Stomach (tissue), 9 donors: ENCODE data around the gene STK17B. TPM values are rescaled to one million over a fixed set of nuclear protein-coding genes. Genes with fewer than 3 reads are reported as not detected.

Experiments used
- DNase-seq, 2 donors: peaks; one replicate each; pipeline versions ENCODE4 v3.0.0 to v3.0.0-alpha.2; 2013 to 2019
- H3K27ac ChIP-seq, 5 donors: fragments of 200-600 bp in 4 of 5; sonication (generic) in 4 of 5; one replicate each; pipeline ENCODE4 v1.5.1; 2013 to 2019; ENCODE audit warnings: mild to moderate bottlenecking in 1 of 5, moderate library complexity in 1 of 5
- H3K27me3 ChIP-seq, 3 donors: fragments of 200-600 bp; sonication (generic); one replicate each; pipeline ENCODE4 v1.5.1; 2017 to 2019; ENCODE audit warnings: mixed run types in 1 of 3
- H3K36me3 ChIP-seq, 4 donors: fragments of 200-600 bp; sonication (generic); 1 replicate in 3 of 4; 2 replicates in 1 of 4; pipeline ENCODE4 v1.5.1; 2016 to 2019
- H3K4me1 ChIP-seq, 4 donors: fragments of 200-600 bp; sonication (generic); one replicate each; pipeline ENCODE4 v1.5.1; 2016 to 2019
- H3K4me3 ChIP-seq, 4 donors: fragments of 200-600 bp; sonication (generic) in 3 of 4; one replicate each; pipeline ENCODE4 v1.5.1; 2016 to 2019; ENCODE audit warnings: mild to moderate bottlenecking in 1 of 4
- H3K9me3 ChIP-seq, 4 donors: fragments of 200-600 bp; sonication (generic); one replicate each; pipeline ENCODE4 v1.5.1; 2016 to 2019
- EP300 ChIP-seq: sonication (generic); formaldehyde crosslinking; IDR thresholded peaks from one replicate; pipeline ENCODE4 v1.6.1; 2017; ENCODE audit warnings: antibody characterized with exemption
- POLR2A ChIP-seq, 4 donors: fragments of 450-650 bp; IDR thresholded peaks; one replicate each; pipeline ENCODE4 v1.6.1; 2016; ENCODE audit warnings: antibody characterized with exemption in 4 of 4, control low read depth in 2 of 4, mild to moderate bottlenecking in 1 of 4, moderate library complexity in 1 of 4
- POLR2AphosphoS5 ChIP-seq, 3 donors: sonication (generic); formaldehyde crosslinking; IDR thresholded peaks; one replicate each; pipeline ENCODE4 v1.6.1; 2016; ENCODE audit warnings: antibody characterized with exemption in 3 of 3
- WGBS, 5 donors: extraction: QIAGEN DNeasy Blood & Tissue Kit in 3 of 5; methylation state at CpG; one replicate each; pipeline versions ENCODE4 v1.1.5 to v1.1.7; 2013 to 2018; 5-methylcytosine and 5-hydroxymethylcytosine counted together
- intact Hi-C: fragments of 100-400 bp; cut with DNase I; formaldehyde crosslinking; loops from one replicate; pipeline ENCODE4 v1.15.1; 2023; ENCODE audit warnings: low total_unique reads
- polyA plus RNA-seq, 3 donors: library from polyadenylated mRNA; stranded (reverse); fragments of 200-250 nt; gene quantifications; one replicate each; pipeline ENCODE4 v1.2.3, GENCODE V29; 2013
- total RNA-seq, 5 donors: library from RNA; depleted of rRNA; stranded (reverse); fragments of >200 nt; gene quantifications; one replicate each; pipeline versions ENCODE4 v1.1.0 to v1.2.3, GENCODE V29; 2014 to 2016
- TF ChIP-seq, protein P1 (sequence below), 7 experiments: fragments of 450-650 bp in 4 of 7; fragments of 200-600 bp in 3 of 7; sonication (generic) in 3 of 7; IDR thresholded peaks; one replicate each; pipeline ENCODE4 v1.5.1; 2016 to 2019; ENCODE audit warnings: antibody characterized with exemption in 7 of 7, control low read depth in 2 of 7, mild to moderate bottlenecking in 1 of 7
- donor health status: healthy with polysubstance abuse.
- donor health status: Bipolar disorder and iron deficiency.
- donor health status: healthy.

STK17B gene
- total and polyA plus RNA-seq, 8 donors = 3.4 to 76.4 (median 10.2) TPM

DNA sequence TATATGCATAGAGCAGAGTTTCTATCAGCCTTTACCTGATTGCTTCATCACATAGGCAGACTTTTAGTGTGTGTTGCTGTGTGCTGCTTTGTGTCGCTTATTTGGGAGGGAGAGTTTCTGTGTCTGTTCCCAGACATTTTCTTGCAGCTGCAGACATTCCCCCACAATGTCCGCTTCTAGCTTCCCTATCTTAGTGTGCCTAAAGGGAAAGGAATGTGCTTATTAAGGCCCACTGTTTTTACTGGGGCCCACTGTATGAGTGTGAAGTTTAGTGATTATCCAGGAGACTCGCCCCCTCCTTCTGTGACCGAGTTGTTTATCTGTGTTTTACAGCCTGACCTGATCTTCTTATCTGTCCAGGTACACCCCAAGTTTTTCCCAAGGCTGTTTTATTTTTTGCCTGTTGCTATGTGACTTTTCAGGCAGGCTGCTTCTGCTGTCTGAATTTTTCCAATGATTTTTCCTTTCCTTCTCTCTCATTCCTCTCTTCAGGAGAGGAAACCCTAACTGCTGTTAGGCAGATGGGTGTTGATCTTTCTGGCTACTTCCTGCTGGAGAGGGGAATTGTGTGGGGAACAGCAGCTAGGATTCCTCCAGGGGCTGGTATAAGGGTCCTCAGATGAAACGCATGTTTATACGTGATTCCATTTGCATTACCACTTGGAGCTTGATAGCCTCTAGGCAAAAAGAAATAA is 47.6 kb downstream of the STK17B start:
- Histone ChIP-seq H3K4me1 (no peaks in the 10 kb centered on the region), H3K4me3 (no peak overlapping the region), H3K9me3 (peaks cover 0 to 16% (median 6%) of the 10 kb centered on the region in 4 donors), H3K27ac (no peak overlapping the region), H3K27me3 (no peaks in the 10 kb centered on the region), H3K36me3 (no peaks in the 10 kb centered on the region)
- WGBS, 5 donors = 59 to 68% (median 65%) methylated on average over 6 of the region's 6 CpGs
- no peak for DNase-seq
- intact Hi-C loops = no loop called here
- TF ChIP-seq POLR2AphosphoS5 (IDR thresholded peaks at IDR 0.05) (no peak), EP300 (no peak), POLR2A (IDR thresholded peaks at IDR 0.05) (no peak)
- TF ChIP-seq, protein P1, sequence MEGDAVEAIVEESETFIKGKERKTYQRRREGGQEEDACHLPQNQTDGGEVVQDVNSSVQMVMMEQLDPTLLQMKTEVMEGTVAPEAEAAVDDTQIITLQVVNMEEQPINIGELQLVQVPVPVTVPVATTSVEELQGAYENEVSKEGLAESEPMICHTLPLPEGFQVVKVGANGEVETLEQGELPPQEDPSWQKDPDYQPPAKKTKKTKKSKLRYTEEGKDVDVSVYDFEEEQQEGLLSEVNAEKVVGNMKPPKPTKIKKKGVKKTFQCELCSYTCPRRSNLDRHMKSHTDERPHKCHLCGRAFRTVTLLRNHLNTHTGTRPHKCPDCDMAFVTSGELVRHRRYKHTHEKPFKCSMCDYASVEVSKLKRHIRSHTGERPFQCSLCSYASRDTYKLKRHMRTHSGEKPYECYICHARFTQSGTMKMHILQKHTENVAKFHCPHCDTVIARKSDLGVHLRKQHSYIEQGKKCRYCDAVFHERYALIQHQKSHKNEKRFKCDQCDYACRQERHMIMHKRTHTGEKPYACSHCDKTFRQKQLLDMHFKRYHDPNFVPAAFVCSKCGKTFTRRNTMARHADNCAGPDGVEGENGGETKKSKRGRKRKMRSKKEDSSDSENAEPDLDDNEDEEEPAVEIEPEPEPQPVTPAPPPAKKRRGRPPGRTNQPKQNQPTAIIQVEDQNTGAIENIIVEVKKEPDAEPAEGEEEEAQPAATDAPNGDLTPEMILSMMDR (IDR thresholded peaks at IDR 0.05) = no peak

DNA sequence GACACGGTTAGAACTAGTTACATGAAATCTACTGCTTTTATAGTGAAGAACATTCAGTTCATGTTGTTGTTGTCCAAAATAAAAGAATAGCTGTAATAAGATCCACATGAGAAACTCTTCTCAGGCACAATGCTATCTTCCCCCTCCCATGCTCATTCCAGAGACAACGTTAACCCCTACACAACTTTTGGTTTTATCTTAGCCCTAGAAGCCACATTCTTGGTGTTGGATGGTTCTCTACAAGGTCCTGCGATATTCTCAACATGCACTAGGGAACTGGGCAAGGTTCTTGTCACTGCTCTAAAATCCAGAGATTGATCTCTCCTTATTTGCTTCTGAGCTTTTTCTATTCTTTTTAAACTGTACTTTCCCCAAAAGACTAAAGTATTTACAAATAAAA is 51.5 kb downstream of the STK17B start:
- whole genome bisulfite sequencing, 5 donors = 79 to 91% (median 88%) methylated on average over 3 of the region's 3 CpGs
- Histone ChIP-seq H3K27ac (no peak overlapping the region), H3K4me3 (no peak overlapping the region), H3K4me1 (no peaks in the 10 kb centered on the region), H3K9me3 (no peaks in the 10 kb centered on the region), H3K36me3 (no peaks in the 10 kb centered on the region), H3K27me3 (no peaks in the 10 kb centered on the region)
- intact Hi-C loops = no loop called here
- DNase-seq = no peak
- TF ChIP-seq POLR2AphosphoS5 (IDR thresholded peaks at IDR 0.05) (no peak), POLR2A (IDR thresholded peaks at IDR 0.05) (no peak), EP300 (no peak)
- TF ChIP-seq, protein P1 (IDR thresholded peaks at IDR 0.05) = no peak

DNA sequence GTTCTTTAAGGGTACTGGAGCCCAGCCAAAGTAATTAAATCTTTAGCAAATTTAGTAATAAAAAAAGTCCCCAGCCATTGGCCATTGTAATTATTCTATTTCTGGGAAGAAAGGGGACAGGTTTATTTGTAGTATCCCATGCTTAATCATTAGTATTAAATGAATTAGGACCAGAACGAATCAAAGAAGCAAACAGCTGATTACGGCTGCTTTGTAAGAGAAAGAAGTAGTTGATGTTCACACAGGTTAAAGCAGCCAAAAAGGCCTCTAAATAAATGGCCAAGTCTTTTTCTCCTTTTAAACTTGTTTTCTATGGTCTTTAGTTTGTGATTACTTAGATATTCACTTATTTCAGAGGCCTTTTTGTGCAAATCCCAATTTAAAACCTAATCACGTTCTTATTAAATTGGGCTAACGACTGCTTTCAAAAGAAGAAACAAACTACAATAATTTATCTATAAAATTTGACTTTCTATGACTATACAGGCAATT is 54.1 kb downstream of the STK17B start:
- TF ChIP-seq POLR2A (IDR thresholded peaks at IDR 0.05) (no peak), EP300 (no peak), POLR2AphosphoS5 (IDR thresholded peaks at IDR 0.05) (no peak)
- TF ChIP-seq, protein P1 (IDR thresholded peaks at IDR 0.05) = no peak
- H3K4me3 ChIP-seq = no peak overlapping the region
- 85 to 91% (median 89%) methylated on average over 4 of the region's 4 CpGs for WGBS, 5 donors

DNA sequence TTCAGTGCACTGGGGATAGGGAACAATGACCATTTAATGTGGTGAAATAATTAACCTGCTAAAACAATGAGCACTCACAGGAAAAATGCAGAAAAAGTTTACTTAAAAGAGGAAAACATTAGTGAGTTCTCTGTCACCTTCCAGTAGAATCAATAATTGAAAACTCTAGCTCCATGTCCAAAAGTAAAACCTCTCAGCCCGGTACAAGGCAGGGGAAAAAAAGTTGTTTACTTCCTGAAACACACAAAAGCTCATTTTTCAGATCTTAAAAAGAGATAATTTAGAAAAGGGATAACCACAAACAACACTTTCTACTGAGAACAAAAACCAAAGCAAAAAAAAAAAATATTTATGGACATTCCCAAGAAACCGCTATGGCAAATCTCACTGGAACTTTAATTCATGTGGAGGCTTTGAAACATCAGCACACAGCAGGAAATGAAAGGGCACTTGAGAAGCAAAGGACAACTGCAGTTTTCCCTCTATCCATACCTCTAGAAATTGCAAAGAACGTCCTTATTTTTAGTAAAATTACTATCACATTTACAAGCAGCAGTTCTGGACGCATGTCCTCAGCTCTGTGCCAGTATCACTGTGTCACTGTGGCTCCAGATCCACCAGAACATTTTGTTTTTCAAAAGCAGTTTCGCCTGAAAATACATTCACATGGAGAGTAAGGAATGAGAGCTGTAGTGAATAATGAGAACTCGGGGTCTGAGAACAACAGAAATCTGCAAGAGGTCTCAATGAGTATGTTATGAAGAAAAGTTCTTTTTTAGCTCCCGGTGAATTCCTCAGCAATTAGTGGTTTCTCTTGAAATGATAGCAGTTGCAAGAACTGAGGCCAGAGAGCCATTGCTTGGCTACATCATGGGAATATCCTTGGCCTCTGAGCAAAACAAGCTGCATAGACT is 58.1 kb downstream of the STK17B start:
- WGBS, 5 donors = 50 to 55% (median 51%) methylated on average over 7 of the region's 7 CpGs
- TF ChIP-seq POLR2AphosphoS5 (IDR thresholded peaks at IDR 0.05) (no peak), EP300 (no peak), POLR2A (IDR thresholded peaks at IDR 0.05) (no peak)
- TF ChIP-seq, protein P1 (IDR thresholded peaks at IDR 0.05) = no peak
- no peak overlapping the region for H3K4me3 ChIP-seq
- H3K4me1 ChIP-seq = peaks cover 0 to 11% (median 0%) of the 10 kb centered on the region in 4 donors
- H3K9me3 ChIP-seq = no peaks in the 10 kb centered on the region
- DNase-seq = no peak
- intact Hi-C loops = no loop called here
- H3K27me3 ChIP-seq = no peaks in the 10 kb centered on the region
- H3K27ac ChIP-seq = no peak overlapping the region
- H3K36me3 ChIP-seq = no peaks in the 10 kb centered on the region

More for the DNA sequence above, 54.1 kb downstream of the STK17B start:
- peaks cover 0 to 11% (median 0%) of the 10 kb centered on the region in 4 donors for H3K4me1 ChIP-seq
- H3K27me3 ChIP-seq = no peaks in the 10 kb centered on the region
- intact Hi-C loops = no loop called here
- DNase-seq = no peak
- H3K27ac ChIP-seq = no peak overlapping the region
- H3K36me3 ChIP-seq = no peaks in the 10 kb centered on the region
- no peaks in the 10 kb centered on the region for H3K9me3 ChIP-seq
